Lower leg skin (tissue), 3 donors: ENCODE results near the gene ENDOU.

Experiments
- POLR2A ChIP-seq, 2 donors: fragments of 450-650 bp; IDR thresholded peaks; one replicate each; pipeline ENCODE4 v1.6.1; 2016 to 2017; ENCODE audit warnings: antibody characterized with exemption in 2 of 2, mild to moderate bottlenecking in 1 of 2, moderate library complexity in 1 of 2
- TF ChIP-seq, protein P1 (sequence below), 3 donors: fragments of 450-650 bp; IDR thresholded peaks; one replicate each; pipeline ENCODE4 v1.5.1; 2016; ENCODE audit warnings: antibody characterized with exemption in 3 of 3, mild to moderate bottlenecking in 3 of 3, moderate library complexity in 2 of 3

DNA sequence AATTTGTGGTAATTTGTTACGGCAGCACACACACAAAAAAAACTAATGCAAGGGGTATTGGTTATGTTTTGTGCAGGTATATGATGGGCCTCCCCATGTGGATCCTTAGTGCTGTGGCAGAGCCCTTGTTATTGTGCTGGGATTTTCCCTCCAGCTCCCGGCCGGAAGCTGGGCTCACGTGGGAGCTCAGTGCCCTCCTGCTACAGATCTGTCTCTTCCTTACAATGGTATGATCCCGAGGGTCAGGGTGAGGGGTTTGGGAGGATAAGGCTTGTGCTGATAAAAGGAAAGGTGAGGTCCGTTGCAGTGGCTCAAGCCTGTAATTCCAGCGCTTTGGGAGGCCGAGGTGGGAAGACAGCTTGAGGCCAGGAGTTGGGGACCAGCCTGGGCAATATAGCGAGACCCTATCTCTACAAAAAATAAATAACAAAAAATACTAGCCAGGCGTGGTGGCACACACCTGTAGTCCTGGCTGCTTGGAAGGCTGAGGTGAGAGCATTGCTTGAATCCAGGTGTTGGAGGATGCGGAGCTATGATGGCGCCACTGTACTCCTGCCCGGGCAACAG lies 46.9 kb upstream of the ENDOU start:
- TF ChIP-seq, protein P1, sequence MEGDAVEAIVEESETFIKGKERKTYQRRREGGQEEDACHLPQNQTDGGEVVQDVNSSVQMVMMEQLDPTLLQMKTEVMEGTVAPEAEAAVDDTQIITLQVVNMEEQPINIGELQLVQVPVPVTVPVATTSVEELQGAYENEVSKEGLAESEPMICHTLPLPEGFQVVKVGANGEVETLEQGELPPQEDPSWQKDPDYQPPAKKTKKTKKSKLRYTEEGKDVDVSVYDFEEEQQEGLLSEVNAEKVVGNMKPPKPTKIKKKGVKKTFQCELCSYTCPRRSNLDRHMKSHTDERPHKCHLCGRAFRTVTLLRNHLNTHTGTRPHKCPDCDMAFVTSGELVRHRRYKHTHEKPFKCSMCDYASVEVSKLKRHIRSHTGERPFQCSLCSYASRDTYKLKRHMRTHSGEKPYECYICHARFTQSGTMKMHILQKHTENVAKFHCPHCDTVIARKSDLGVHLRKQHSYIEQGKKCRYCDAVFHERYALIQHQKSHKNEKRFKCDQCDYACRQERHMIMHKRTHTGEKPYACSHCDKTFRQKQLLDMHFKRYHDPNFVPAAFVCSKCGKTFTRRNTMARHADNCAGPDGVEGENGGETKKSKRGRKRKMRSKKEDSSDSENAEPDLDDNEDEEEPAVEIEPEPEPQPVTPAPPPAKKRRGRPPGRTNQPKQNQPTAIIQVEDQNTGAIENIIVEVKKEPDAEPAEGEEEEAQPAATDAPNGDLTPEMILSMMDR (IDR thresholded peaks at IDR 0.05), result no peak
- TF ChIP-seq POLR2A (IDR thresholded peaks at IDR 0.05), result no peak
